HEK293T (cell line): ENCODE data around the gene IGFBP6.

Experiments used
- CTCF ChIA-PET: fragments of 350-600 bp; formaldehyde crosslinking; extraction: SDS; loops from one replicate; lab custom pipeline; 2021; ENCODE audit warnings: antibody characterized with exemption, inconsistent platforms; lab: Yijun Ruan, JAX
- POLR2A ChIA-PET: fragments of 350-600 bp; formaldehyde crosslinking; extraction: SDS; loops from one replicate; lab custom pipeline; 2020; ENCODE audit warnings: antibody characterized with exemption, inconsistent platforms; lab: Yijun Ruan, JAX
- DNase-seq: peaks from one replicate; pipeline ENCODE4 v3.0.0; 2012; ENCODE audit warnings: mixed read lengths; ENCODE audit errors: extremely low spot score
- ARNT ChIP-seq: fragments of 450-650 bp; IDR thresholded peaks from 2 replicates; pipeline ENCODE4 v1.6.1; 2017; ENCODE audit warnings: mild to moderate bottlenecking
- BHLHE40 ChIP-seq: fragments of 450-650 bp; IDR thresholded peaks from 2 replicates; pipeline ENCODE4 v1.6.1; 2016; ENCODE audit warnings: mild to moderate bottlenecking, moderate library complexity, borderline replicate concordance
- CTBP1 ChIP-seq: fragments of 450-650 bp; IDR thresholded peaks from 2 replicates; pipeline ENCODE4 v1.6.1; 2016; ENCODE audit warnings: borderline replicate concordance
- ELF4 ChIP-seq: fragments of 450-650 bp; IDR thresholded peaks from 2 replicates; pipeline ENCODE4 v1.6.1; 2017; ENCODE audit warnings: antibody characterized with exemption
- FOXA1 ChIP-seq: fragments of 450-650 bp; IDR thresholded peaks from 2 replicates; pipeline ENCODE4 v1.6.1; 2016; ENCODE audit warnings: mild to moderate bottlenecking
- FOXK2 ChIP-seq: fragments of 450-650 bp; IDR thresholded peaks from 2 replicates; pipeline ENCODE4 v1.6.1; 2016; ENCODE audit warnings: mild to moderate bottlenecking
- FOXM1 ChIP-seq: fragments of 450-650 bp; IDR thresholded peaks from 2 replicates; pipeline ENCODE4 v1.6.1; 2017; ENCODE audit warnings: mild to moderate bottlenecking, borderline replicate concordance
- HDGF ChIP-seq: fragments of 450-650 bp; IDR thresholded peaks from 2 replicates; pipeline ENCODE4 v1.6.1; 2017; ENCODE audit warnings: antibody characterized with exemption, borderline replicate concordance
- L3MBTL2 ChIP-seq: fragments of 450-650 bp; conservative IDR thresholded peaks from 2 replicates; pipeline ENCODE4 v1.6.1; 2016; ENCODE audit warnings: mild to moderate bottlenecking
- LEF1 ChIP-seq: fragments of 450-650 bp; IDR thresholded peaks from 2 replicates; pipeline ENCODE4 v1.6.1; 2017; ENCODE audit warnings: mild to moderate bottlenecking, borderline replicate concordance
- NFRKB ChIP-seq: fragments of 450-650 bp; IDR thresholded peaks from 2 replicates; pipeline ENCODE4 v1.6.1; 2016; ENCODE audit warnings: mild to moderate bottlenecking, moderate library complexity
- SP1 ChIP-seq: fragments of 450-650 bp; IDR thresholded peaks from 2 replicates; pipeline ENCODE4 v1.6.1; 2017
- SUZ12 ChIP-seq: fragments of 450-650 bp; IDR thresholded peaks from 2 replicates; pipeline ENCODE4 v1.6.1; 2016; ENCODE audit warnings: mild to moderate bottlenecking
- TARDBP ChIP-seq: fragments of 450-650 bp; IDR thresholded peaks from 2 replicates; pipeline ENCODE4 v1.6.1; 2016
- ZNF384 ChIP-seq: fragments of 450-650 bp; IDR thresholded peaks from 2 replicates; pipeline ENCODE4 v1.6.1; 2016
- TF ChIP-seq, protein P1 (sequence below): fragments of 450-650 bp; IDR thresholded peaks from 2 replicates; pipeline ENCODE4 v1.6.1; 2016

IGFBP6 gene

GRCh38 chr12:53062977-53063707, 34.3 kb upstream of the IGFBP6 start:
- ChIA-PET POLR2A (interaction anchor here (0.8 to 1.5 kb wide), 3 partner anchors 16 to 117 kb away, joined by 3 to 4 read pairs (median 3); partner anchors contain the start of genes SPRYD3 and ZNF740), CTCF (interaction anchor here (0.6 to 4.8 kb wide), 3 partner anchors 11 to 36 kb away, joined by 3 to 68 read pairs (median 7); partner anchors contain the start of gene IGFBP6)
- DNase-seq = no peak
- TF ChIP-seq ARNT (no peak), FOXK2 (no peak)

- POLR2A ChIA-PET = interaction anchor here (0.8 to 1.5 kb wide), 2 partner anchors 15 to 35 kb away, joined by 3 to 4 read pairs; partner anchors contain the start of gene SPRYD3
- DNase-seq = no peak
- CTCF ChIA-PET = interaction anchor here (0.6 to 4.8 kb wide), 4 partner anchors 9 to 611 kb away, joined by 3 to 68 read pairs (median 24); partner anchors contain the start of gene IGFBP6
- TF ChIP-seq LEF1 = no peak
- TF ChIP-seq, protein P1, sequence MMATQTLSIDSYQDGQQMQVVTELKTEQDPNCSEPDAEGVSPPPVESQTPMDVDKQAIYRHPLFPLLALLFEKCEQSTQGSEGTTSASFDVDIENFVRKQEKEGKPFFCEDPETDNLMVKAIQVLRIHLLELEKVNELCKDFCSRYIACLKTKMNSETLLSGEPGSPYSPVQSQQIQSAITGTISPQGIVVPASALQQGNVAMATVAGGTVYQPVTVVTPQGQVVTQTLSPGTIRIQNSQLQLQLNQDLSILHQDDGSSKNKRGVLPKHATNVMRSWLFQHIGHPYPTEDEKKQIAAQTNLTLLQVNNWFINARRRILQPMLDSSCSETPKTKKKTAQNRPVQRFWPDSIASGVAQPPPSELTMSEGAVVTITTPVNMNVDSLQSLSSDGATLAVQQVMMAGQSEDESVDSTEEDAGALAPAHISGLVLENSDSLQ = no peak
- no peak for TF ChIP-seq ARNT
- no peak for TF ChIP-seq BHLHE40
- no peak for TF ChIP-seq NFRKB
- no peak for TF ChIP-seq ELF4
- TF ChIP-seq SP1 = no peak
- TF ChIP-seq HDGF = no peak
Observed at GRCh38 chr12:53063708-53064612, 33.5 kb upstream of the IGFBP6 start.

DNA sequence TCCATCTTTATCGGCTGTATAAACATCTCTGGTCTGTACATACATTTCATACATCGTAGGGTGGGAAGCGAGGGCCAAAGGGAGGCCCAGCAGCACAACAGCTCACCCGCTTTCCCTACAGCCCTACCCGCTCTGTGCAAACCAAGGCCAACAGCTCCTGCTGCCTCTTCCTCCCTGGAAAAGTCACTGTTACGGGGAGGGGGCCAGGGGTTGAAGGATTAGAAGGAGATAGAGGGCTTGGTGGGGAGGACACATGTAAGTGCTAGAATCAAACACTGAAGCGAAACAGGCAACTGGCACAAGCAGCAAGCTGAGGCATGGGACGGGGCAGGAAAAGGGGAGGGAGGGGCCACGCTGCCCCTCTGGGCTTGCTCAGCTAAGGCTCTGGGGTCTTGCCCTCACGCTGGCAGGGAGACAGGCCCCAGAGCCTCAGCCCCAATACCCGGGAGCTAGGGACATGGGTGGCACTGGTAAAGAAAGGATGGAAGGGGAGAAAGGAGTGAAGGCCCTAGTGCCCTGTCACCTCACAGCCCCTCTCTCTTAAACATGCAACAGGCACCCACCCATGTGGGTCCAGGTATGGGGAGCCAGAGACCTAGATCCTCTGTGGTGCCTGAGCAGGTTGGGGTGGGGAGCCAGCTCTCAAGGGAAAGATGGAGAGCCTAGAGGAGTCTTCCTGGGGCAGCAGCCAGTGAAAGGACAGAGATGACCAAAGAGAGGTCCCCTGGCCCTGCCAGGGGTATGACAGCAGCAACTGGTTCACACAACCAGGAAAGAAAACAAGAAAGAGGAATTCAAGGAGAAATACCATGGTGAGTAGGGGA, 32.6 kb upstream of the IGFBP6 start:
- ChIA-PET CTCF (interaction anchor here (0.6 to 4.8 kb wide), 19 partner anchors 10 to 611 kb away, joined by 3 to 68 read pairs (median 4); partner anchors contain the start of genes AAAS, IGFBP6, PFDN5 and SOAT2), POLR2A (interaction anchor here (0.9 to 2.1 kb wide), 5 partner anchors 10 to 59 kb away, joined by 3 to 16 read pairs (median 8); partner anchors contain the start of genes EIF4B and SPRYD3)
- no peak for DNase-seq
- no peak for TF ChIP-seq CTBP1
- no peak for TF ChIP-seq ZNF384
- no peak for TF ChIP-seq FOXA1
- TF ChIP-seq SUZ12 = no peak
- TF ChIP-seq, protein P1 = no peak
- no peak for TF ChIP-seq FOXM1
- no peak for TF ChIP-seq BHLHE40
- TF ChIP-seq ELF4 = no peak
- no peak for TF ChIP-seq ARNT
- no peak for TF ChIP-seq TARDBP
- no peak for TF ChIP-seq SP1
- TF ChIP-seq NFRKB = no peak
- TF ChIP-seq FOXK2 = no peak
- no peak for TF ChIP-seq HDGF
- TF ChIP-seq LEF1 = no peak

- ChIA-PET CTCF (interaction anchor here (0.6 to 4.8 kb wide), 28 partner anchors 10 to 256 kb away, joined by 3 to 68 read pairs (median 4); partner anchors contain the start of genes AAAS, EIF4B, IGFBP6 and PFDN5), POLR2A (interaction anchor here (0.9 to 2.1 kb wide), 6 partner anchors 10 to 59 kb away, joined by 3 to 16 read pairs (median 6); partner anchors contain the start of genes EIF4B, IGFBP6 and SPRYD3)
- TF ChIP-seq CTBP1 (no peak), LEF1 (no peak), TARDBP (no peak), HDGF (no peak), ZNF384 (no peak), SP1 (no peak), BHLHE40 (no peak), L3MBTL2 (no peak)
- DNase-seq = no peak
Observed at GRCh38 chr12:53065470-53065869, 32.0 kb upstream of the IGFBP6 start.

- peak; percentile 87 for DNase-seq
- TF ChIP-seq CTBP1 = no peak
- no peak for TF ChIP-seq TARDBP
- TF ChIP-seq FOXA1 = no peak
- TF ChIP-seq LEF1 = no peak
- no peak for TF ChIP-seq FOXM1
- TF ChIP-seq ZNF384 = no peak
- TF ChIP-seq ELF4 = no peak
- TF ChIP-seq BHLHE40 = no peak
- no peak for TF ChIP-seq L3MBTL2
- no peak for TF ChIP-seq ARNT
- TF ChIP-seq NFRKB = no peak
- CTCF ChIA-PET = interaction anchor here (0.6 to 4.8 kb wide), 27 partner anchors 9 to 255 kb away, joined by 3 to 68 read pairs (median 4); partner anchors contain the start of genes AAAS, EIF4B, IGFBP6 and PFDN5
- POLR2A ChIA-PET = interaction anchor here (0.9 to 2.1 kb wide), 6 partner anchors 11 to 60 kb away, joined by 3 to 16 read pairs (median 6); partner anchors contain the start of genes EIF4B, IGFBP6 and SPRYD3
Observed at GRCh38 chr12:53065975-53066931, 31.2 kb upstream of the IGFBP6 start.
